ENCODE data around the gene SPDYE6.
"Not testable (repeated sequence)": the region's sequence is repeated elsewhere in the genome, so short reads cannot be mapped to it uniquely, and the experiment has no call there.

DNA sequence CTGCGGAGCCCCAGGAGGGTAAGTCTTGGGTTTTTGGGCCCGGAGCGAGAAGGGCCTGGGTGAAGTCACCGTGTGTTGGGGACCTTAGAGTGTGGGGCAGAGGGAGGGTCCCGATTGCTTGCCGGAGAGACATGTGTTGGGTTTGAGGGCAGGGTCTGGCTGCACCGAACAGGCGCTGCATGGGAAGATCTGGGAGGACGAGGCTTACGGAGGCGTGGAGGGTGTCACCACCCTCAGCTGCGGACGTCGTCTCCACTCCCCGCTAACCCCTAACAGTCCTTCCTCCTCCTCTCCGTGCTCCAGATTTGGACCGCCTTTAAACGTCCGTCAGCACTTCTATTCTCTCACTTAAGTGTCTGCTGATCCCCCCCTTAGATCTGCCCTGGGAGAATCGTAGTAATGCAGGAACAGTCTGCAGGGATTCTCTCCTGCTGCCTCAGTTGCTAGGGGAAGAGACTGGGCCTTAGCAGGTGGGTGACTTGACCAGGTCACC is 8.2 kb upstream of the SPDYE6 start:
- TF ChIP-seq, protein P1, sequence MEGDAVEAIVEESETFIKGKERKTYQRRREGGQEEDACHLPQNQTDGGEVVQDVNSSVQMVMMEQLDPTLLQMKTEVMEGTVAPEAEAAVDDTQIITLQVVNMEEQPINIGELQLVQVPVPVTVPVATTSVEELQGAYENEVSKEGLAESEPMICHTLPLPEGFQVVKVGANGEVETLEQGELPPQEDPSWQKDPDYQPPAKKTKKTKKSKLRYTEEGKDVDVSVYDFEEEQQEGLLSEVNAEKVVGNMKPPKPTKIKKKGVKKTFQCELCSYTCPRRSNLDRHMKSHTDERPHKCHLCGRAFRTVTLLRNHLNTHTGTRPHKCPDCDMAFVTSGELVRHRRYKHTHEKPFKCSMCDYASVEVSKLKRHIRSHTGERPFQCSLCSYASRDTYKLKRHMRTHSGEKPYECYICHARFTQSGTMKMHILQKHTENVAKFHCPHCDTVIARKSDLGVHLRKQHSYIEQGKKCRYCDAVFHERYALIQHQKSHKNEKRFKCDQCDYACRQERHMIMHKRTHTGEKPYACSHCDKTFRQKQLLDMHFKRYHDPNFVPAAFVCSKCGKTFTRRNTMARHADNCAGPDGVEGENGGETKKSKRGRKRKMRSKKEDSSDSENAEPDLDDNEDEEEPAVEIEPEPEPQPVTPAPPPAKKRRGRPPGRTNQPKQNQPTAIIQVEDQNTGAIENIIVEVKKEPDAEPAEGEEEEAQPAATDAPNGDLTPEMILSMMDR (IDR thresholded peaks at IDR 0.05; ENCODE audit: low read depth, low read length) = not testable (repeated sequence)
- not testable (repeated sequence) for TF ChIP-seq EZH2phosphoT487 (IDR thresholded peaks at IDR 0.05; ENCODE audit: low read depth)

Measured in OCI-LY3 (cell line).